ENCODE results near the gene SLC22A7. TPM values are rescaled to one million over a fixed set of nuclear protein-coding genes. Genes with fewer than 3 reads are reported as not detected.

The SLC22A7 gene
- total and polyA plus RNA-seq, 7 donors = not detected

- H3K9me3 ChIP-seq = no peaks in the 10 kb centered on the region
- H3K4me3 ChIP-seq = no peak overlapping the region
- DNase-seq = no peak
- TF ChIP-seq POLR2AphosphoS5 (IDR thresholded peaks at IDR 0.05) (no peak), POLR2A (IDR thresholded peaks at IDR 0.05) (no peak), EP300 (IDR thresholded peaks at IDR 0.05) (no peak), CTCF (IDR thresholded peaks at IDR 0.05) (no peak)
- no peaks in the 10 kb centered on the region for H3K27me3 ChIP-seq
- H3K36me3 ChIP-seq = no peaks in the 10 kb centered on the region
- intact Hi-C loops (cut with DNase I) = no loop called here
- no peaks in the 10 kb centered on the region for H3K4me1 ChIP-seq
- no peak overlapping the region for H3K27ac ChIP-seq
- WGBS, 2 donors = 68 to 90% methylated on average over 2 of the region's 2 CpGs
Measured at GRCh38 chr6:43318011-43318410, 20.0 kb downstream of the SLC22A7 start.

GRCh38 chr6:43325876-43326275 is 27.8 kb downstream of the SLC22A7 start:
- WGBS, 2 donors = 53 to 59% methylated on average over 1 of the region's 1 CpG
- H3K9me3 ChIP-seq = no peaks in the 10 kb centered on the region
- H3K4me1 ChIP-seq = no peaks in the 10 kb centered on the region
- intact Hi-C loops (cut with DNase I) = no loop called here
- no peak overlapping the region for H3K27ac ChIP-seq
- no peaks in the 10 kb centered on the region for H3K27me3 ChIP-seq
- no peak overlapping the region for H3K4me3 ChIP-seq
- H3K36me3 ChIP-seq = peaks cover 0 to 9% (median 2%) of the 10 kb centered on the region in 4 donors
- no peak for DNase-seq
- TF ChIP-seq CTCF (IDR thresholded peaks at IDR 0.05) (no peak), POLR2AphosphoS5 (IDR thresholded peaks at IDR 0.05) (no peak), POLR2A (IDR thresholded peaks at IDR 0.05) (no peak), EP300 (IDR thresholded peaks at IDR 0.05) (no peak)

GRCh38 chr6:43328528-43328927 is 30.5 kb downstream of the SLC22A7 start:
- 24 to 29% methylated on average over 1 of the region's 1 CpG for WGBS, 2 donors
- Histone ChIP-seq H3K4me1 (no peaks in the 10 kb centered on the region), H3K27ac (no peak overlapping the region), H3K4me3 (no peak overlapping the region), H3K9me3 (no peaks in the 10 kb centered on the region), H3K27me3 (no peaks in the 10 kb centered on the region), H3K36me3 (peaks cover 0 to 9% (median 2%) of the 10 kb centered on the region in 4 donors)
- intact Hi-C loops (cut with DNase I) = no loop called here
- DNase-seq = no peak
- TF ChIP-seq CTCF (IDR thresholded peaks at IDR 0.05) (no peak), POLR2A (IDR thresholded peaks at IDR 0.05) (no peak), EP300 (IDR thresholded peaks at IDR 0.05) (no peak), POLR2AphosphoS5 (IDR thresholded peaks at IDR 0.05) (no peak)

- 67 to 84% methylated on average over 1 of the region's 1 CpG for WGBS, 2 donors
Measured at GRCh38 chr6:43331470-43331869, 33.4 kb downstream of the SLC22A7 start.

More at GRCh38 chr6:43331470-43331869, 33.4 kb downstream of the SLC22A7 start:
- H3K4me1 ChIP-seq = peaks cover 0 to 6% (median 0%) of the 10 kb centered on the region in 4 donors
- no peak for DNase-seq
- no peaks in the 10 kb centered on the region for H3K9me3 ChIP-seq
- no peak overlapping the region for H3K27ac ChIP-seq
- TF ChIP-seq CTCF (IDR thresholded peaks at IDR 0.05) (no peak), POLR2A (IDR thresholded peaks at IDR 0.05) (no peak), EP300 (IDR thresholded peaks at IDR 0.05) (no peak), POLR2AphosphoS5 (IDR thresholded peaks at IDR 0.05) (no peak)
- no peak overlapping the region for H3K4me3 ChIP-seq
- intact Hi-C loops (cut with DNase I) = no loop called here
- peaks cover 0 to 12% (median under 1%) of the 10 kb centered on the region in 4 donors for H3K36me3 ChIP-seq
- no peaks in the 10 kb centered on the region for H3K27me3 ChIP-seq

All from sigmoid colon (tissue), 7 donors.